ENCODE data around the gene RPS15. TPM values are rescaled to one million over a fixed set of nuclear protein-coding genes. Genes with fewer than 3 reads are reported as not detected.

RPS15 gene
- total RNA-seq, 4 donors from 2014 or later: 2,032 to 3,816 (median 2,914) TPM

DNA sequence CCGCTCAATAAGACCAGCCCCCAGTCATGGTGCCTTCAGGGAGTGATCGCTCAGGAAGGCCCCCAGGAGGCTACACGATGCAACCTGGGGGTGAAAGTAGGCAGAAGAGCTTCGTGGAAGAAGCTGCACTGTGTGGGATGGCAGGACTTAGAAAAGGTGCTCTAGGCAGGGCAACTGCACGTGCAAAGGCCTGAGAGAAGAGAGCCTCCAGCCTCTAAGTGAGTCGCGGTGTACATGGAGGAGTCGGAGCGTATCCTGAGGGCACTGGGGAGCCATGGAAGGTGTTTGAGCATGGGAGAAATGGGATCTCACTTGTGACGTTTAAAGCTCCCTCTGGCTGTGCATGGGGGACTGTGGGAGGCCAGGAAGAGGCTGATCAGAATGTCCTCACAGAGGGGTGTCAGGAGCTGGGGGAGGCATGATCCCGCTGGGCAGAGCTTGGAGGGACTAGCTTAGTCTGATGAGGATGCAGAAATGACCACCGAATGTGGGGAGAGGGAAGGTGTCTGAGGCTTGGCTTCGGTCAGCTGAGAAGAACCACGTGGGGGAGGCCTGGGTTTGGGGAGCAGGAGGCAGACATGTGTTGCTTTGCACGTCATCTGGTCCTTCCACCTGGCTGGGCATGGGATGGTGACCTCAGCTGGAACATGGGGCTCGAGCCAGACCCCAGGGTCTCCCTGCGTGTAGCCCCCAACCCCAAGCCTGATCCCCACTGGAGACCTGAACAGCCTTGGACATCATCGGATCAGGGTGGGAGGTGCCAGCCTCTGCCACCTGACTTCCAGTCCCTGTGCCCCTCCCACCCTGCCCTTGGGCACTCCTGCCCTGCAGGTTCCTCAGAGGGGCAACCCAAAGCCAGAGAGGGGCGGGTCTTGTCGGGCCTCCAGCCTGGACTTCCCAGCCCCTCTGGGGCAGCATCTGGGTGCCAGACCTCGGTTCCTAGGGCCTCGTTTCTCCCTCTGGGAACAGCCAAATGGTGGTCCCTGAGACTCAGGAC lies 12.8 kb downstream of the RPS15 start:
- TF ChIP-seq, protein P1, sequence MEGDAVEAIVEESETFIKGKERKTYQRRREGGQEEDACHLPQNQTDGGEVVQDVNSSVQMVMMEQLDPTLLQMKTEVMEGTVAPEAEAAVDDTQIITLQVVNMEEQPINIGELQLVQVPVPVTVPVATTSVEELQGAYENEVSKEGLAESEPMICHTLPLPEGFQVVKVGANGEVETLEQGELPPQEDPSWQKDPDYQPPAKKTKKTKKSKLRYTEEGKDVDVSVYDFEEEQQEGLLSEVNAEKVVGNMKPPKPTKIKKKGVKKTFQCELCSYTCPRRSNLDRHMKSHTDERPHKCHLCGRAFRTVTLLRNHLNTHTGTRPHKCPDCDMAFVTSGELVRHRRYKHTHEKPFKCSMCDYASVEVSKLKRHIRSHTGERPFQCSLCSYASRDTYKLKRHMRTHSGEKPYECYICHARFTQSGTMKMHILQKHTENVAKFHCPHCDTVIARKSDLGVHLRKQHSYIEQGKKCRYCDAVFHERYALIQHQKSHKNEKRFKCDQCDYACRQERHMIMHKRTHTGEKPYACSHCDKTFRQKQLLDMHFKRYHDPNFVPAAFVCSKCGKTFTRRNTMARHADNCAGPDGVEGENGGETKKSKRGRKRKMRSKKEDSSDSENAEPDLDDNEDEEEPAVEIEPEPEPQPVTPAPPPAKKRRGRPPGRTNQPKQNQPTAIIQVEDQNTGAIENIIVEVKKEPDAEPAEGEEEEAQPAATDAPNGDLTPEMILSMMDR (IDR thresholded peaks at IDR 0.05; ENCODE audit: low read depth): no peak

DNA sequence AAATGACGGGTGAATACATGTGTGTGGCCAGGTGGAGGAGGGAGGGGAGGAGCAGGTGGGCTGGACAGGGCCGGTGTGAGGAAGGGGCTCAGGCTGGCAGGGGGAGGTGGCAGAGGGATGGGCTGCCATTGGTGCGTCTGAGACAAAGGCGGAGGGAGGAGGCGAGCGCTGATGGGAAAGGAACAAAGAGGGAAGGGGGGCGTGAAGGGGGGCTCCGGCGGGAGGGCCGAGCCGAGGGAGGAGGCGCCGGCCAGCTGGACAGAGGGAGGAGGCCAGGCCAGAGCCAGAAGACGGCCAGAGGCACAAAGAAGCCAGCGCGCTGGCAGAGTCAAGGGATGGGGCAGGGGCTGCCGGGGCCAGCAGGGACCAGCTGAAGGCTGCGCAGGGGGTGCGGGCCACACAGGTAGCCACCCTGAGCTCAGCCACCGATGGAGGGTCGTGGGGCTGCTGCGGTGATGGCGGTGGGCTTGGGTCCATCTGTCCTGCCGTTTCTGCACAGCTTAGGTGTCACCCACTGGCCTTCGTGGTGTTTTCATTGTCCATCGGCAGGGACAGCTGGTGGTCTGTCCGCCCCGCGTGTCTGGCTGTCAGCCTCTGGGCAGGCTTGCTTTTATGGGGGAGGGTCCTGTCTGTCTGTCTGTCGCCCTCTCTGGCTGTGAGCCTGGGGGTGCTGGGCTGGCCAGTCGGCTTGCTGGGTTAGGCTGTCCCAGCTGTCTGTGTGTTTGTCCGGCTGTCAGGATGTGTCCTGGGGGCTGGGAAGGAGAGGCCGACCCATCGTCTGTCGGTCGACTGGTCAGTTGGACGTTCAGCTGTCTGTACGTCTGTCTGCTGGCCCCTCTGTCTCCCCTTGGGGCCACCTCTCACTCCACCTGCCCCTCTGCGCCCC lies 14.0 kb downstream of the RPS15 start:
- TF ChIP-seq, protein P1 (IDR thresholded peaks at IDR 0.05; ENCODE audit: low read depth): no peak

DNA sequence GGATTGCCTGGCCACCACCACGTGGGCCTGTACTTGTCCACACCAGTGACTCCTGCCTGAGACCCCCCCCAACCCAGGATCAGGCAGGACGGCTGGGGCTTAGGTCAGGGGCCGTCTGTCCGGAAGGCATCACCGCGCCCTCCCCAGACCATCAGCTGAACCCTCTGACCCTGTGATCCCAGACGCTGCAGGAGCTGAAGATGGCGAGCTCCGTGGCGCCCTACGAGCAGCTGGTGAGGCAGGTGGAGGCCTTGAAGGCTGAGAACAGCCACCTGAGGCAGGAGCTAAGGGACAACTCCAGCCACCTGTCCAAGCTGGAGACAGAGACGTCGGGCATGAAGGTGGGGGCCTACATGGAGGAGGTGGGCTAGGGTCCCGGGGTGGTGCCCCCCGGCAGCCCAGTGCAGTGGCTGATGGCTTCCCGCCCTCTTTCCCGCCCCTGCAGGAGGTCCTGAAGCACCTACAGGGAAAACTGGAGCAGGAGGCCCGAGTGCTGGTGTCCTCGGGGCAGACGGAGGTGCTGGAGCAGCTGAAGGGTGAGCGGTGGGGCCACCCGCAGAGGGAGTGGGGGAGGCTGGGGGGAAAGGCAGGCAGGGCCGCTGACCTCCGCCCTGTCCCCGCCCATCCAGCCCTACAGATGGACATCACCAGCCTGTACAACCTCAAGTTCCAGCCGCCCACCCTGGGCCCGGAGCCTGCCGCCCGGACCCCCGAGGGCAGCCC lies 14.8 kb downstream of the RPS15 start:
- TF ChIP-seq, protein P1 (IDR thresholded peaks at IDR 0.05; ENCODE audit: low read depth): no peak

DNA sequence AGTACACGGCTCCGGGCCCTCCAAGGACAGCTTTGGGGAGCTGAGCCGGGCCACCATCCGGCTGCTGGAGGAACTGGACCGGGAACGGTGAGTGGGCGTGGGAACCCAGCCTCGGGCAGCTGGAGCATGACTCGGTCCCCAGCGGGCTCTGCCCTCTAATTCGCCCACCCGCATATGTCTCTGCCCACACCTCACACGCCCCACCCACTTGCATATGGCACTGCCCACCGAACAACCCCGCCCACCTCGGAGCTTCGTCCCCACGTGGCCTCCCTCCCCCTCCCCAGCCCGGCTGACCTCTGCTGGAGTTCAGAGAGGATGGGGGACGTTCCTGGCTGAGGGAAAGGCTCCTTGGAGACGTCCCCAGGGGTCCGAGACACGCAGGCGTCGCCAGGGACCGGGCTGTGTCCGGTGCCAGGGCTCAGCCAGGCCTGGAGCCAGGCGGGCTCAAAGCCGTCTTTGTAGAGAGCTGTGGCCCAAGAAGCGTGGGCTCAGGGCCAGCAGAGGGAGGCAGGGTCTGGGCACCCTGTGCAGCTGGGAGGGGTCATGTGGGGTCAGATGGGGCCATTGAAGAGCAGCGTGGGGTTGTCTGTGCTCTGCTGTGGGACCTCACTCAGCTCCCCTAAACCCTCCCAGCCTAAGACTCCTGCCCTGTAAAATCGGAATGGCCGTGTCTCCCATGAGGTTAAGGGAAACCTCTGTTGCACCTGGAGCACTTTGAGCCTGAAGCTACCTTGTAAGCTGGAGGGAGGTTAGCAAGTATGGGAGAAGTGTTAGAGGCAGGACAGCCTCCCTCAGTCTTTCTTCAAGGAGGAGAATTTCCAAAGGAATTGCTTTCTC lies 15.5 kb downstream of the RPS15 start:
- TF ChIP-seq, protein P1 (IDR thresholded peaks at IDR 0.05; ENCODE audit: low read depth): no peak

DNA sequence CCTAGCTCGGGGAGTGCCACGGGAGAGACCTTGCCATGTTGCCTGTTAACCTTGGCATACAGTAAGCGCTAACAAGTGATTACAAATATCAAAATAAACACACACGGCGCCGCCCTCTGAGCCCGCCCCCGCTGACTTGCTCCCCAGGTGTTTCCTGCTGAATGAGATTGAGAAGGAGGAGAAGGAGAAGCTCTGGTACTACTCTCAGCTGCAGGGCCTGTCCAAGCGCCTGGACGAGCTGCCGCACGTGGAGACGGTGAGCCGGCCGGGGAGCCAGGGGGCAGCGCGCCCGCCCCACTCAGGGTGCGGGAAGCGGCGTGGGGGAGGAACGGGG lies 16.8 kb downstream of the RPS15 start:
- TF ChIP-seq, protein P1 (IDR thresholded peaks at IDR 0.05; ENCODE audit: low read depth): no peak

DNA sequence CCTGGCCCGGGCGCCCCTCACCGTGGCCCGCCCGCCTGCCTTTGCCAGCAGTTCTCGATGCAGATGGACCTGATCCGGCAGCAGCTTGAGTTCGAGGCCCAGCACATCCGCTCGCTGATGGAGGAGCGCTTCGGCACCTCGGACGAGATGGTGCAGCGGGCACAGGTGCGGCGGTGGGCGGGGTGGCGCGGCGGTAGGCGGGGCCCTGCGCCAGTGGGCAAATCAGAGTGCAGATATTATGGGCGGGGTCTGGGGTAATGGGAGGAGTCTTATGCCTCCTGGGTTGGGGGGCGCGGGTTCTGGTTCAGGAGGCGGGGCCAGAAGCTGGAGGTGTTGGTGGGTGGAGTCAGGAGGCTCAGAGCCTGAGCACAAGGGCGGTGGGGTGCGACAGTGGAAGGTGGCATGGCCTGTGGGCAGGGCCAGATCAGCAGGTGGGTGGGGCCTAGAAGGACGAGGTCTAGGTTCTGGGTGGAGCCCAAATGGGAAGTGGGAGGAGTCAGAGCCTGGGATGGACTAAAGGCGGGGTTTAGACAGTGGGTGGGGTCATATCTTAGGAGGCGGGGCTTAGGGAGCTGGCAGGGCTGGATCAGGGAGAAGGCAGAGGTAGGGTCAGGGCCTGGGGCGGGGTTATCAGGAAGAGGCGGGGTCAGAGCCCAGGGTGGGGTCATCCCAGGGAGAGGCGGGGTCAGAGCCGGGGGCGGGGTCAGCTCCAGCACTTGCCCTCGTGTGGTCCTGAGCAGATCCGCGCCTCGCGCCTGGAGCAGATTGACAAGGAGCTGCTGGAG lies 17.3 kb downstream of the RPS15 start:
- TF ChIP-seq, protein P1 (IDR thresholded peaks at IDR 0.05; ENCODE audit: low read depth): no peak

All from subcutaneous adipose tissue (tissue), 4 donors.